HepG2 (cell line): ENCODE results near the gene CCT6A. TPM values are rescaled to one million over a fixed set of nuclear protein-coding genes. Genes with fewer than 3 reads are reported as not detected.

Experiments
- AKAP8 ChIP-seq: sonication (generic); formaldehyde crosslinking; IDR thresholded peaks from 2 replicates; pipeline ENCODE4 v1.5.1; 2020; ENCODE audit warnings: mild to moderate bottlenecking, missing genetic modification reagents
- CBX5 ChIP-seq: sonication (generic); formaldehyde crosslinking; IDR thresholded peaks from 2 replicates; pipeline ENCODE4 v1.4.0; 2020; ENCODE audit warnings: missing genetic modification reagents, borderline replicate concordance
- DZIP1 ChIP-seq: sonication (generic); formaldehyde crosslinking; IDR thresholded peaks from 2 replicates; pipeline ENCODE4 v1.5.0; 2020; ENCODE audit warnings: mild to moderate bottlenecking, missing genetic modification reagents
- GLI4 ChIP-seq: sonication (generic); formaldehyde crosslinking; IDR thresholded peaks from 2 replicates; pipeline ENCODE4 v1.5.1; 2020; ENCODE audit warnings: missing genetic modification reagents, mild to moderate bottlenecking, moderate library complexity, borderline replicate concordance
- HDAC1 ChIP-seq: sonication (generic); formaldehyde crosslinking; IDR thresholded peaks from 2 replicates; pipeline ENCODE4 v1.5.1; 2020; ENCODE audit warnings: mild to moderate bottlenecking, missing genetic modification reagents
- HIVEP1 ChIP-seq: sonication (generic); formaldehyde crosslinking; IDR thresholded peaks from 2 replicates; pipeline ENCODE4 v1.4.0; 2020; ENCODE audit warnings: mild to moderate bottlenecking, missing genetic modification reagents
- ISL2 ChIP-seq: sonication (generic); formaldehyde crosslinking; IDR thresholded peaks from 2 replicates; pipeline ENCODE4 v1.5.0; 2020; ENCODE audit warnings: missing genetic modification reagents
- KLF9 ChIP-seq: IDR thresholded peaks from 2 replicates; pipeline ENCODE4 v1.6.1; 2016; ENCODE audit warnings: low read depth
- PRDM15 ChIP-seq: sonication (generic); formaldehyde crosslinking; IDR thresholded peaks from 2 replicates; pipeline ENCODE4 v1.4.0; 2020; ENCODE audit warnings: missing genetic modification reagents
- SP140L ChIP-seq: sonication (generic); formaldehyde crosslinking; IDR thresholded peaks from 2 replicates; pipeline ENCODE4 v1.4.0; 2020; ENCODE audit warnings: missing genetic modification reagents, borderline replicate concordance
- TCF7L2 ChIP-seq: IDR thresholded peaks from 2 replicates; pipeline ENCODE4 v1.6.1; 2011; ENCODE audit warnings: mild to moderate bottlenecking, low read depth, low read length, moderate library complexity
- TOPORS ChIP-seq: sonication (generic); formaldehyde crosslinking; IDR thresholded peaks from 2 replicates; pipeline ENCODE4 v1.8.0; 2023; ENCODE audit warnings: mild to moderate bottlenecking, missing genetic modification reagents
- ZBTB20 ChIP-seq: sonication (generic); formaldehyde crosslinking; IDR thresholded peaks from 2 replicates; pipeline ENCODE4 v1.8.1; 2023; ENCODE audit warnings: missing genetic modification reagents, low read depth, mild to moderate bottlenecking, borderline replicate concordance
- ZBTB7B ChIP-seq: sonication (generic); formaldehyde crosslinking; IDR thresholded peaks from 2 replicates; pipeline ENCODE4 v1.4.0; 2020; ENCODE audit warnings: missing genetic modification reagents
- ZNF180 ChIP-seq: sonication (generic); formaldehyde crosslinking; IDR thresholded peaks from 2 replicates; pipeline ENCODE4 v1.4.0; 2020; ENCODE audit warnings: low read depth, missing genetic modification reagents, borderline replicate concordance
- ZNF362 ChIP-seq: sonication (generic); formaldehyde crosslinking; IDR thresholded peaks from 2 replicates; pipeline ENCODE4 v1.4.0; 2020; ENCODE audit warnings: missing genetic modification reagents, mild to moderate bottlenecking, borderline replicate concordance
- ZNF563 ChIP-seq: sonication (generic); formaldehyde crosslinking; IDR thresholded peaks from 2 replicates; pipeline ENCODE4 v1.8.0; 2022; ENCODE audit warnings: mild to moderate bottlenecking, moderate library complexity, missing genetic modification reagents
- ZNF615 ChIP-seq: sonication (generic); formaldehyde crosslinking; IDR thresholded peaks from 2 replicates; pipeline ENCODE4 v1.5.0; 2020; ENCODE audit warnings: mild to moderate bottlenecking, missing genetic modification reagents, borderline replicate concordance
- polyA plus RNA-seq, 8 experiments: library from polyadenylated mRNA; depleted of rRNA in 3 of 8; stranded (reverse) in 7 of 8; unstranded in 1 of 8; fragments of >200 nt; fragmentation: Illumina TruSeq in 4 of 8; extraction: Trizol in 4 of 8; gene quantifications; 2 replicates each; pipeline versions ENCODE4 v1.2.1 to v1.2.3, GENCODE V29; 2011 to 2016; ENCODE audit warnings: low read depth in 4 of 8, missing spikeins in 1 of 8, mixed read lengths in 1 of 8; ENCODE audit not compliant: insufficient read depth in 1 of 8
- total RNA-seq, 5 experiments: library from RNA; depleted of rRNA; stranded (reverse); fragments of >200 nt; fragmentation: Illumina TruSeq; extraction: Trizol; gene quantifications; 2 replicates each; pipeline ENCODE4 v1.2.3, GENCODE V29; 2016; ENCODE audit warnings: low read depth in 1 of 5

The CCT6A gene
- total and polyA plus RNA-seq, 2 of the 13 experiments (the other 11 are each of a cell fraction or from before 2014, with no cell fraction given) = 219 to 292 TPM

GRCh38 chr7:56063882-56064625 lies 12.5 kb downstream of the CCT6A start, which contains the start of gene SUMF2 (continued):
- TF ChIP-seq DZIP1 (CRISPR knock-in tag) (no peak; the same call in 1 of the 2 replicates), ZNF615 (CRISPR knock-in tag) (no peak), AKAP8 (CRISPR knock-in tag) (peak; percentile 97; the same call in 1 of the 2 replicates), ZNF180 (CRISPR knock-in tag) (0 out of 2 replicates have a peak, but pooled peaks have one; percentile 16), KLF9 (CRISPR knock-in tag) (no peak), PRDM15 (0 out of 2 replicates have a peak, but pooled peaks have one; percentile 59), ZBTB20 (CRISPR knock-in tag) (peak; percentile 65; the same call in 1 of the 2 replicates), ZNF563 (CRISPR knock-in tag) (peak; percentile 58), HDAC1 (CRISPR knock-in tag) (peak; percentile 77), HIVEP1 (peak; percentile 86; the same call in 1 of the 2 replicates), ISL2 (CRISPR knock-in tag) (peak; percentile 79), ZBTB7B (CRISPR knock-in tag) (peak; percentile 74; the same call in 1 of the 2 replicates), GLI4 (CRISPR knock-in tag) (no peak), TCF7L2 (no peak), ZNF362 (no peak), SP140L (CRISPR knock-in tag) (no peak), TOPORS (CRISPR knock-in tag) (peak; percentile 66; the same call in 1 of the 2 replicates), CBX5 (CRISPR knock-in tag) (no peak)
